Glutamatergic neuron (in vitro differentiated cells): ENCODE data around the gene ADARB2. TPM values are rescaled to one million over a fixed set of nuclear protein-coding genes. Genes with fewer than 3 reads are reported as not detected.

Source experiments
- DNase-seq: peaks from one replicate; pipeline ENCODE4 v3.0.0; 2022
- H3K27ac Mint-ChIP-seq: one replicate; pipeline ENCODE4 v1.8.0; 2020; ENCODE audit warnings: mild to moderate bottlenecking, mixed read lengths, inconsistent platforms; ENCODE audit not compliant: unreplicated experiment
- H3K27me3 Mint-ChIP-seq: one replicate; pipeline ENCODE4 v1.8.0; 2020; ENCODE audit warnings: mild to moderate bottlenecking, moderate library complexity, mixed read lengths, inconsistent platforms; ENCODE audit not compliant: unreplicated experiment
- H3K36me3 Mint-ChIP-seq: one replicate; pipeline ENCODE4 v1.8.0; 2020; ENCODE audit warnings: mild to moderate bottlenecking, mixed read lengths, inconsistent platforms; ENCODE audit not compliant: unreplicated experiment
- H3K4me1 Mint-ChIP-seq: one replicate; pipeline ENCODE4 v1.8.0; 2020; ENCODE audit warnings: mild to moderate bottlenecking, low read depth, mixed read lengths, inconsistent platforms; ENCODE audit not compliant: unreplicated experiment
- H3K4me3 Mint-ChIP-seq: one replicate; pipeline ENCODE4 v1.8.0; 2020; ENCODE audit warnings: mild to moderate bottlenecking, mixed read lengths, inconsistent platforms; ENCODE audit not compliant: unreplicated experiment
- H3K9me3 Mint-ChIP-seq: one replicate; pipeline ENCODE4 v1.8.0; 2020; ENCODE audit warnings: mild to moderate bottlenecking, moderate library complexity, mixed read lengths, inconsistent platforms; ENCODE audit not compliant: unreplicated experiment
- total RNA-seq: library from RNA; stranded (reverse); fragmentation: NEBNext Ultra II Directional; extraction: Animal tissue kit (Norgen Biotek cat#: 25700); gene quantifications from one replicate; pipeline ENCODE4 v1.2.1, GENCODE V29; 2021; ENCODE audit not compliant: unreplicated experiment
- TF ChIP-seq, protein P1 (sequence below): fragments of 200-600 bp; sonication (generic); IDR thresholded peaks from one replicate; pipeline ENCODE4 v1.5.0; 2021; ENCODE audit not compliant: partially characterized antibody, unreplicated experiment

ADARB2 gene
- total RNA-seq, 1 donor from 2014 or later: 20.6 TPM

DNA sequence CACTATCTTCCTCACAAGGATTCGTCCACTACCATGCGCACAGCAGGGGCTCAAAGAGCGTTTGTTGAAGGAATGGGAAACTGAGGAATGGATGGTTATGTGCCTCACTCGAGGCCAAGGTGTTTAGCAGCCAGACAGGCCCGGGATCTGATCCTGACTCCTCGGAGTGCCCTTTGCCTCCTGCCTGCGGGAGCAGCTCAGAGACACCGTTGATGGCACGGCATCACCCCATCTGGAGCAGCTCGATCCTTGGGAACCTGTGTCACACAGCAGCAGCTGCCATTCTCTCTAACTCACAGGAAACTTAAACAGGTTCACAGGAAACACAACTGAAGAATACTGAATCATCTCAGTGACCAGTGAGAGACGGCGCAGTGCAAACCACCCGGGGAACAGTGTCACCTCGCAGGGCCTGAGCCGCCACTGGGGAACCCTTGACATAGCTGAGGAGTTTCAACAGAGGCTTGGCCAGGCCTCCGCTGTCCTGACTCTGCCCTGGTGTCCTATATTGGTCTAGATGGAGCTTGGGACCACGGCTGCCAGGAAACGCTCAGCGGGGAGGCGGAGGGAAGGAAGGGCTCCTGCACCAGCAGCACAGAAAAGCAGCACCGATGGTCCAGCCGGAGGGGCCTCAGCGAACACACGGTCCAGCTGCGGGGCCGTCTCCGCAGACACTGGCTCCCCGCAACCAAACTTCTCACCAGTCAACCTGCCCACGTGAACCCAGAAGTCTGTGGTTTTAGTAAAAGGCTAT lies 169.4 kb downstream of the ADARB2 start:
- H3K27ac Mint-ChIP-seq: no peak overlapping the region
- DNase-seq: peak; percentile 9
- peaks cover 18% of the 10 kb centered on the region for H3K9me3 Mint-ChIP-seq
- no peak overlapping the region for H3K4me3 Mint-ChIP-seq
- peaks cover 41% of the 10 kb centered on the region for H3K4me1 Mint-ChIP-seq
- H3K27me3 Mint-ChIP-seq: peaks cover 16% of the 10 kb centered on the region
- H3K36me3 Mint-ChIP-seq: peaks cover 16% of the 10 kb centered on the region
- TF ChIP-seq, protein P1, sequence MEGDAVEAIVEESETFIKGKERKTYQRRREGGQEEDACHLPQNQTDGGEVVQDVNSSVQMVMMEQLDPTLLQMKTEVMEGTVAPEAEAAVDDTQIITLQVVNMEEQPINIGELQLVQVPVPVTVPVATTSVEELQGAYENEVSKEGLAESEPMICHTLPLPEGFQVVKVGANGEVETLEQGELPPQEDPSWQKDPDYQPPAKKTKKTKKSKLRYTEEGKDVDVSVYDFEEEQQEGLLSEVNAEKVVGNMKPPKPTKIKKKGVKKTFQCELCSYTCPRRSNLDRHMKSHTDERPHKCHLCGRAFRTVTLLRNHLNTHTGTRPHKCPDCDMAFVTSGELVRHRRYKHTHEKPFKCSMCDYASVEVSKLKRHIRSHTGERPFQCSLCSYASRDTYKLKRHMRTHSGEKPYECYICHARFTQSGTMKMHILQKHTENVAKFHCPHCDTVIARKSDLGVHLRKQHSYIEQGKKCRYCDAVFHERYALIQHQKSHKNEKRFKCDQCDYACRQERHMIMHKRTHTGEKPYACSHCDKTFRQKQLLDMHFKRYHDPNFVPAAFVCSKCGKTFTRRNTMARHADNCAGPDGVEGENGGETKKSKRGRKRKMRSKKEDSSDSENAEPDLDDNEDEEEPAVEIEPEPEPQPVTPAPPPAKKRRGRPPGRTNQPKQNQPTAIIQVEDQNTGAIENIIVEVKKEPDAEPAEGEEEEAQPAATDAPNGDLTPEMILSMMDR: no peak

DNA sequence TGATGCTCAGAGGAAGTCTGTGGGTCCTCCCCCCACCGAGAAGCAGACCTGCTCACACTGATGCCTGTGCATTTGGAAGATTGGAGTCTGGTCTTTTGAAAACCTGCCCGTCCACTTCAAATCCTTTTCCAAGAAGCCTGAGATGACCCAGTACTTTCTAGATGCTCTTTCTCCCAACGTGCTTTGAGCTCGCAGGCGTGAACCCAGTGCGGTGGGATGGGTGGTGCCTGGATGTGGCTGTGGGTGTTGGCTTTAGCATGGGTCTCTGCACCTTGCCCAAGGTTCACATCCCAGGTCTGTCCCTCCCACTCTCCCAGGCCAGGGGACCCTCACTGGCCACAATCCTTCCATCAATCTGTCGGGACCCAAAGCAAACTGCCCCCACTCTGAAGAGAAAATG lies 170.2 kb downstream of the ADARB2 start:
- no peak overlapping the region for H3K27ac Mint-ChIP-seq
- no peak overlapping the region for H3K4me3 Mint-ChIP-seq
- TF ChIP-seq, protein P1: no peak
- DNase-seq: peak; percentile 7
- H3K4me1 Mint-ChIP-seq: peaks cover 33% of the 10 kb centered on the region
- peaks cover 14% of the 10 kb centered on the region for H3K36me3 Mint-ChIP-seq
- H3K9me3 Mint-ChIP-seq: peaks cover 11% of the 10 kb centered on the region
- H3K27me3 Mint-ChIP-seq: peaks cover 12% of the 10 kb centered on the region

DNA sequence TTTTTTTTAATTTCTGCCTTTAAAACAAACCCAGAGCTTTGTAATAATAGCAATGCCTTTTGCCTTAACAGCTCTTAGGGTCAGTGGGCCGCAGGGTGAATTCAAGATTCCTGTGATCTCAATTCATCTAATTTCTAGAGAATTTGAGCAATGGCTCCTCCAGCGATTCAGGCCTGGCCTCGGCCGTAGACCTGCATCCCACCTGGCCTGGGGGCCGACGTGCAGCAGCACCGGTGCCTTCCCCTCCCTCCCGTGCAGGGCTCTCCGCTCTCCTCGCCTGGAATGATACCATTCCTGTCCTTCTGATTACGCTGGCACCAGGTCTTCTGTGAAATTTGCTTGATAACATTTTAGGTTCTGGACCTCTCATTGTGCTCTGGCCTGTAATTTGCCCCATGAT lies 172.5 kb downstream of the ADARB2 start:
- H3K27me3 Mint-ChIP-seq: peaks cover 2% of the 10 kb centered on the region
- peaks cover 28% of the 10 kb centered on the region for H3K4me1 Mint-ChIP-seq
- no peak for DNase-seq
- H3K27ac Mint-ChIP-seq: no peak overlapping the region
- TF ChIP-seq, protein P1: no peak
- peaks cover 4% of the 10 kb centered on the region for H3K36me3 Mint-ChIP-seq
- H3K4me3 Mint-ChIP-seq: no peak overlapping the region
- H3K9me3 Mint-ChIP-seq: peaks cover 3% of the 10 kb centered on the region

DNA sequence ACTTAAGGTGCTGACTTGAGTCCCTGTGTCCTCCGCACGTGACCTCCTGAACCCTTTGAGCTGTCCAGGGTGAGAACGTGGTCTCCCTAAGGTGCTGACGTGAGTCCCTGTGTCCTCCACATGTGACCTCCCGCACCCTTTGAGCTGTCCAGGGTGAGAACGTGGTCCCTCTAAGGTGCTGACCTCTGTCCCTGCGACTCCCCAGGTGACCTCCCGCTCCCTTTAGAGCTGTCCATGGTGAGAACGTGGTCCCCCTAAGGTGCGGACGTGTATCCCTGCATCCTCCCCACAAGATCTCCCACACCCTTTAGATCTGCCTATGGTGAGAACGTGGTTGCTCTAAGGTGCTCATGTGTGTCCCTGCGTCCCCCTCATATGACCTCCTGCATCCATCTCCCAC lies 174.3 kb downstream of the ADARB2 start:
- Mint-ChIP-seq H3K9me3 (peaks cover 3% of the 10 kb centered on the region), H3K4me1 (peaks cover 30% of the 10 kb centered on the region), H3K4me3 (no peak overlapping the region), H3K27ac (no peak overlapping the region), H3K36me3 (peaks cover 4% of the 10 kb centered on the region), H3K27me3 (peaks cover 2% of the 10 kb centered on the region)
- no peak for DNase-seq
- TF ChIP-seq, protein P1: no peak

DNA sequence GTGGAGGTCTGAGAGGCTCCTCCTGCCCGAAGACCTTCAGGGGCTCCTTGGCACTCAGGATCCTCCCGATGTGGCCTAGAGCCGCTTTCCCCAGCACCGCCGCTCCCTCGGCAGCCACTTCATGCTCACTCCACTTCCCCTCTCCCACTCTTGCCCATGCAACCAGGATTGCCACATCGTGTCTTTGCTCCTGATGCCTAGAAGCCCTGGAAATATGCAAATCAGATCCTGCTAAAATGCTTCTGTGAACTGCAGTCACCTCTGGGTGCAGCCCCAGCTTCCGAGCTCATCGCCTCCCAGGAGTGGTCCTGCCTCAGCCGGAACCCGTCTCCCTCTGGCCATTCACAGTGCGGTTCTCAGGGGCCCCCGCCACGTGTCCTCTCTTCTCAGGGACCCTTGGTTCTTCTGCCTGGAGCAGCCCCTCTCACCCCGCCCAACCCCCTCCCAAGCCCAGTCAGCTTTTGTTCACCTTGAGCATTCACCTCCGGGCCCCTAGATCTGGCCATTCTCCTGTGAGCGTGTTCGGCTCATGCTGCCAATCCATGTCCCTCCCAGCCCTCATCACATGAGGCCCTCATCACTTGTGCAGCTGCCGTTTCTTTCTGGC lies 175.5 kb downstream of the ADARB2 start:
- TF ChIP-seq, protein P1: no peak
- peak; percentile 13 for DNase-seq
- no peak overlapping the region for H3K27ac Mint-ChIP-seq
- peaks cover 5% of the 10 kb centered on the region for H3K9me3 Mint-ChIP-seq
- no peak overlapping the region for H3K4me3 Mint-ChIP-seq
- peaks cover 5% of the 10 kb centered on the region for H3K27me3 Mint-ChIP-seq
- H3K36me3 Mint-ChIP-seq: peaks cover 4% of the 10 kb centered on the region
- peaks cover 28% of the 10 kb centered on the region for H3K4me1 Mint-ChIP-seq
